ENCODE results near the gene CCL22.

The CCL22 gene

GRCh38 chr16:57329718-57330327 is 28.8 kb upstream of the CCL22 start:
- no peak overlapping the region for H3K27ac Mint-ChIP-seq
- TF ChIP-seq CTCF (IDR thresholded peaks at IDR 0.05), result no peak
- peaks cover 26% of the 10 kb centered on the region for H3K27me3 Mint-ChIP-seq (ENCODE audit: low read depth, poor library complexity)
- H3K4me3 Mint-ChIP-seq, result no peak overlapping the region
- peaks cover 26% of the 10 kb centered on the region for H3K9me3 Mint-ChIP-seq
- H3K36me3 Mint-ChIP-seq (ENCODE audit: low read depth), result no peaks in the 10 kb centered on the region
- no peaks in the 10 kb centered on the region for H3K4me1 Mint-ChIP-seq
- no peak for DNase-seq

- no peak overlapping the region for H3K4me3 Mint-ChIP-seq
- no peak for DNase-seq
- no peaks in the 10 kb centered on the region for H3K4me1 Mint-ChIP-seq
- peaks cover 28% of the 10 kb centered on the region for H3K27me3 Mint-ChIP-seq (ENCODE audit: low read depth, poor library complexity)
- H3K27ac Mint-ChIP-seq, result no peak overlapping the region
- peaks cover 28% of the 10 kb centered on the region for H3K9me3 Mint-ChIP-seq
- no peak for TF ChIP-seq CTCF (IDR thresholded peaks at IDR 0.05)
- H3K36me3 Mint-ChIP-seq (ENCODE audit: low read depth), result no peaks in the 10 kb centered on the region
These were observed 27.2 kb upstream of the CCL22 start for GRCh38 chr16:57331355-57331754.

GRCh38 chr16:57333402-57333801 is 25.2 kb upstream of the CCL22 start:
- Mint-ChIP-seq H3K4me1 (no peaks in the 10 kb centered on the region), H3K9me3 (peaks cover 30% of the 10 kb centered on the region), H3K27ac (no peak overlapping the region), H3K4me3 (no peak overlapping the region), H3K36me3 (ENCODE audit: low read depth) (no peaks in the 10 kb centered on the region), H3K27me3 (ENCODE audit: low read depth, poor library complexity) (peaks cover 33% of the 10 kb centered on the region)
- DNase-seq, result no peak
- TF ChIP-seq CTCF (IDR thresholded peaks at IDR 0.05), result no peak

DNA sequence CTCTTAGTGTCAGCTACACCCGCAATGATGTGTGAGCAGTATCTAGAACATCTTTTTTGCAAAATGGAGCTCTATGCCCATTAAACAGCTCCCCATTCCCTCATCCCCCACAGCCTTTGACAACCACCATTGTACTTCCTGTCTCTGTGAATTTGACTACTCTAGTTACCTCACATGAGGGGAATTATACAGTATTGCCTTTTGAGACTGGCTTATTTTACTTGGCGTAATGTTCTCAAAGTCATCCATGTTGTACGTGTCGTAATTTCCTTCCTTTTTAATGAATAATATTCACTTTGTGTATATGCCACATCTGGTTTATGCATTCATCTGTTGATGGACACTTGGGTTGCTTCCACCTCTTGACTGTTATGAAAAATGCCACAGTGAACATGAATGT is 23.2 kb upstream of the CCL22 start:
- no peak overlapping the region for H3K27ac Mint-ChIP-seq
- DNase-seq, result no peak

GRCh38 chr16:57341062-57341440 is 17.5 kb upstream of the CCL22 start:
- Mint-ChIP-seq H3K27ac (peak overlapping the region; percentile 87), H3K36me3 (ENCODE audit: low read depth) (no peaks in the 10 kb centered on the region), H3K4me3 (no peak overlapping the region)

More for the DNA sequence above, 23.2 kb upstream of the CCL22 start:
- peaks cover 27% of the 10 kb centered on the region for H3K27me3 Mint-ChIP-seq (ENCODE audit: low read depth, poor library complexity)
- H3K4me3 Mint-ChIP-seq, result no peak overlapping the region
- H3K4me1 Mint-ChIP-seq, result peaks cover 10% of the 10 kb centered on the region
- TF ChIP-seq CTCF (IDR thresholded peaks at IDR 0.05), result no peak
- peaks cover 35% of the 10 kb centered on the region for H3K9me3 Mint-ChIP-seq
- H3K36me3 Mint-ChIP-seq (ENCODE audit: low read depth), result no peaks in the 10 kb centered on the region

More at GRCh38 chr16:57341062-57341440, 17.5 kb upstream of the CCL22 start:
- TF ChIP-seq CTCF (IDR thresholded peaks at IDR 0.05), result no peak
- H3K27me3 Mint-ChIP-seq (ENCODE audit: low read depth, poor library complexity), result peaks cover 24% of the 10 kb centered on the region
- peaks cover 15% of the 10 kb centered on the region for H3K4me1 Mint-ChIP-seq
- DNase-seq, result no peak
- H3K9me3 Mint-ChIP-seq, result peaks cover 14% of the 10 kb centered on the region
